PC-3 (cell line): Measurements from ENCODE around the gene CREB3L4.

Experiments used
- EZH2 ChIP-seq: fragments of 300-600 bp; sonication (generic); IDR thresholded peaks from one replicate; pipeline ENCODE4 v1.6.1; 2017; ENCODE audit warnings: antibody characterized with exemption, mild to moderate bottlenecking, low read length; ENCODE audit not compliant: unreplicated experiment
- TF ChIP-seq, protein P1 (sequence below): fragments of 300-600 bp; sonication (generic); conservative IDR thresholded peaks from 2 replicates; pipeline ENCODE4 v1.5.1; 2017; ENCODE audit warnings: antibody characterized with exemption, low read depth, mild to moderate bottlenecking, low read length

DNA sequence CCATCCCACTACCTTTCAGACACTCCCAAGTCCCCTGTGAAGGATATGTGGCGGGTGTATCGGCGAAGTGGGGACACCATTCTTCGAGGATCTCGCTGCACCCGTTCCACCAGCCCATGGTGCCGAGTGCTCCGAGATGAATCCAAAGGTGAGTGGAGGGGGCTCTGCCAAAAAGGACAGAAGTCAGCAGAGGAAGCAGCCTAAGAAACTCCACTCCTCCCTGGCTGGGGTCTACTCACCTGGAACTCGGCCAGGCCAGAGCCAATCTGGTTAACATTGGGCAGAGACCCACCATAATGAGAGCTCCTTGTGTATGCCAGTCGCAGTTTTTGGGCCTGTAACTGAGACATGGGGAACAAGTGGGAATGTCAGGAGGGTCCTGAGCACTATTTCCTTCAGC lies 12.9 kb upstream of the CREB3L4 start:
- TF ChIP-seq, protein P1, sequence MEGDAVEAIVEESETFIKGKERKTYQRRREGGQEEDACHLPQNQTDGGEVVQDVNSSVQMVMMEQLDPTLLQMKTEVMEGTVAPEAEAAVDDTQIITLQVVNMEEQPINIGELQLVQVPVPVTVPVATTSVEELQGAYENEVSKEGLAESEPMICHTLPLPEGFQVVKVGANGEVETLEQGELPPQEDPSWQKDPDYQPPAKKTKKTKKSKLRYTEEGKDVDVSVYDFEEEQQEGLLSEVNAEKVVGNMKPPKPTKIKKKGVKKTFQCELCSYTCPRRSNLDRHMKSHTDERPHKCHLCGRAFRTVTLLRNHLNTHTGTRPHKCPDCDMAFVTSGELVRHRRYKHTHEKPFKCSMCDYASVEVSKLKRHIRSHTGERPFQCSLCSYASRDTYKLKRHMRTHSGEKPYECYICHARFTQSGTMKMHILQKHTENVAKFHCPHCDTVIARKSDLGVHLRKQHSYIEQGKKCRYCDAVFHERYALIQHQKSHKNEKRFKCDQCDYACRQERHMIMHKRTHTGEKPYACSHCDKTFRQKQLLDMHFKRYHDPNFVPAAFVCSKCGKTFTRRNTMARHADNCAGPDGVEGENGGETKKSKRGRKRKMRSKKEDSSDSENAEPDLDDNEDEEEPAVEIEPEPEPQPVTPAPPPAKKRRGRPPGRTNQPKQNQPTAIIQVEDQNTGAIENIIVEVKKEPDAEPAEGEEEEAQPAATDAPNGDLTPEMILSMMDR, result no peak
- no peak for TF ChIP-seq EZH2
